DMS79 (cell line): ENCODE results near the gene CAMK2D.

Source experiments
- DNase-seq: peaks from one replicate; lab custom pipeline; 2025; lab: John Stamatoyannopoulos, UW

CAMK2D gene

DNA sequence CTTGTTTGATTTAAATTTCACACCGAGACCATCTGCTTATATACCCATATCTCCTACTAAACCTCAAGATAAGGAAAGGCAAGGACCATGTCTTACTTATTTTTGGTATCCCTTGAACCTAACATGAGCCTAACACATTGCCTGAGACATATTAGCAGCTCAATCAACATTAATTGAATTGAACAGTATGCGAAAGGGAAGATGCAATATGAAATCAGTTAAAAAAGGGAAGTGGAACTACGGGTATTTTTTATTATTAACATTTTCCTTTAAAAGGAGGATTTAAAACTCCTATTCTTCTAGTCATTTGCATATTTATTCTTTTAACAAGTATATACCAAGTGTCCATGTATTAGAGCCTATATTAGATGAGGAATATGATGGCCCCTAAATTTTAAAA is 197.0 kb downstream of the CAMK2D start:
- DNase-seq, result no peak

DNA sequence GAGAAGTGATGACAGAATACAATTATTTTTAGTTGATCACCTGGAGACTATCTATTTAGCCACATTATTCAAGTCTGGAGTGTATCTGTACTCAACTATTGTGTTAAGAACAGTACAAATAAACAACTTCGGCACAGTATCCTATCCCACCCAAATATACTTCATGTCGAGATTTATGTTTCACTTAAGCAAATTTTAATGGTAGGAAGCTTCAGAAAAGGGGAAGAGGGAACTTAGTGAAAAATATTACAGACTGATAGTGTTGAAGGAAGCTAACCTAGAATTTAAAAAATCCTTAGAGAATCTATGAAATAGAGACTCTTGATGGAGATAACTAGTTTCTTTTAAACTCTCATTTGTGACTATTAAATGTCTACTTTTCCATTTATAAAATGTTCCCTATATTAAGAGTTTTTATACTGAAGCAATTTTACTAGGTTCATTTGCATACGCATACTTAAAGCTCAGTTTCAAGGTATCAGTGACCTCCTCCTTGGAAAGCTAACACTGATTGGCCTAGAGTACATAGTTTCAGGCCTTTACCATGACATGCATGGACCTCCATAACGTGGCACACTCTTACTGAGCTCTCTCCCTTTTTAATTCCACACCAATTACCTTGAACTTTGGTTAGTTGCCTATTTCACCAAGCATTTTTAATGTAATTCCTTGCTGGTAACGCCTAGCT is 197.7 kb downstream of the CAMK2D start:
- DNase-seq, result no peak

DNA sequence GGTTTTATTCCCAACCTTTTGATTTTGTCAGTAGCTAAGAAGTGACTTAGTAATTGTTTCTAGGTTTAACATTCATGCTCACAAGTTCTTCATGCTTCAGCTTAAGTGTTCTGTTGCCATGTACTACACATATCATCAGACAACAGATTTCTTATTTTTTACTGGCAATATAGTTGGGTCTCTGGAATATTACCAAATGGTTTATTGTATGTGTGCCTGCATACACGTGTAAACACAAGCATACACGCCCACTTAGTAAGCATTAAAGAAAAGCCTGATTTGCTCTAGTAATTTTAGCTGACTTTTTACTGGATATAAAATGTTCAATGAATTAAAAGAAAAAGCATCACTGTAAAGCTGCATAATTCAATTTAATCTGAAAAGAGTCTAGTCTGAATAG is 199.8 kb downstream of the CAMK2D start:
- DNase-seq, result no peak

DNA sequence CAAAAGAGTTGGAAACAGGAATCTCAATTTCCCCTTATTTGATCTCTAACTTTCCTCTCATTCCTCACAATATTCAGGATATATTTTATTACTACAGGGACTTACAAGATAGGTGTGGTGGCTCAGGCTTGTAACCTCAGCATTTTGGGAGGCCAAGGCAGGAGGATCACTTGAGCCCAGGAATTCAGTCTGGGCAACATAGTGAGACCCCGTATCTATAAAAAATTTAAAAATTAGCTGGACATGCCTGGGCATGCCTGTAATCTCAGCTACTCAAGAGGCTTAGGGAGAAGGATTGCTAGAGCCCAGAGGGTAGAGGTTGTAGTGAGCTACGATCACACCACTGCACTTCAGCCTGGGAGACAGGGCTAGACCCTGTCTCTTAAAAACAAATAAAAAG is 200.4 kb downstream of the CAMK2D start:
- DNase-seq, result no peak

- no peak for DNase-seq
Measured at GRCh38 chr4:113560579-113560978, 201.0 kb downstream of the CAMK2D start.

- DNase-seq, result no peak
Measured at GRCh38 chr4:113559947-113560346, 201.6 kb downstream of the CAMK2D start.

DNA sequence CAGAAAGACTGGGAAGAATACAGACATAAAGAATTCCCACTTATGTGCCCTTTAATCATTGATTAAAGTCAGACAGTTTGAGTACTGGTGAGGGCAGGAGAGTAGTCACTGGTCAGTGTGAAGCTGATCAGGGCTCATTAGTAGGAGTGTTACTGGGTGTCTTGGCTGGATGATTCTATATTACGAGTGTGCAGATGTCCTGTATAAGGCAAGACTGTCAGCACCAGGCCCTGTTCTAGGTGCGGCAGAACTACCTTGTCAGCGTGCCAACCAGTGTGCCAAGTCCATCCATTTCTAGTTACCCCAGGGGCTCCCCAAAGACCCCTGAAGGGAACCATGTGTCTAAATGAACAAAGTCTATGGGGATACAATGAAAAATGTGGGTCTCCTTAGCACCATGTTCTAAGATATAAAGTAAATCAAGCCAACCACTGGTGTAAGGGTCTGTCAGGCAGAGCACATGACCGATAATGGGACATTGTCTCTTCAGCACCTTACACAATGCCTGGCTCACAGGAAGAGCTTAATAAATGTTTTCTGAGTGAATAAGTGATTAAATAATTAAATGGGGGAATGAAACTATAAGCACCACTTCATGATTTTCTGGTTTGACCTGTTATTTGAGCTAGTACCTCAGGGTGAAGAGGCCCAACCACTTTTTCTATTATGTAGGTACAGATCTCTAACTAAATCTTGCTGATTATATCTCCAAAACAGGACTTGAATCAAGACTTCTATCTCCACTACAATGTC is 205.0 kb downstream of the CAMK2D start:
- DNase-seq, result peak; percentile 4

GRCh38 chr4:113555868-113556267 is 205.7 kb downstream of the CAMK2D start:
- no peak for DNase-seq

GRCh38 chr4:113553082-113553481 is 208.5 kb downstream of the CAMK2D start:
- no peak for DNase-seq

DNA sequence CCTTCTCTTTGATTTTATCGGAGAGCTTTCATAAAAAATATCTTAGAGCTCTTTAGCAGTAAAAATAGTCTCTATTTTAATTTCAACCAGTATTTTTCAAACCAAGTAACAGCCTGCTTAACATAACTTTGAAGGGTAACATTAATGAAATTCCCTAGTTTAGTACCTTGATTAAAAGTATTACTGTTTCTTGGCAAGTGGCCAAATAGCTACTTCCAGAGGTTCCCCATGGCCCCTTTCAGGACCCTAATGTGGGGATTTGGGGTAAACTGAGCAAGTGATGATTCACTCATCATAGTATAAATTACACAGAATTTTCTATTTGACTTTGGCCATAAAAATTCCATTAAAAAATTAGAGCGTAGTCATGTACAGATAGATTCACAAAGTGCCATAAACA is 211.0 kb downstream of the CAMK2D start:
- no peak for DNase-seq

- DNase-seq, result no peak
Measured at GRCh38 chr4:113548303-113548702, 213.2 kb downstream of the CAMK2D start.

GRCh38 chr4:113547487-113548042 is 214.0 kb downstream of the CAMK2D start:
- DNase-seq, result peak; percentile 0

GRCh38 chr4:113541933-113542332 is 219.6 kb downstream of the CAMK2D start:
- DNase-seq, result no peak

GRCh38 chr4:113540859-113541258 is 220.7 kb downstream of the CAMK2D start:
- no peak for DNase-seq

DNA sequence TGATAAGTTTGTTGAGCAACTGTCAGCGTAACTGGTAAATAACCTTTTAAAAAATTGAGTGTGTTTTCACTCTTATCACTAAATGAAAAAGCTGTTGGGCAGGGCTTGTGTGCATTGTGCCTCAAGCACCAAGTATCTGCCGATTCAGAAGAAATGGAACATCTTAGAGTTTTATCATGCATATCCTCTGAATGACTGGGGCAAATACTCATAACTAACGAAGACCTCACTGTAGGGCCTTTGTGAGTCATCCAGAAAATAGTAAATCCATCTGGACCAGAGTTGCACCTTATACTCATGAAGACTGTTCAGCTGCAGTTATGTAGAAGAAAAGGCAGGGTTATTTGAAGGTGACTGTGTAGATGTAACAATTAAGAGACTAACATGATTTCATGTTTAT is 222.1 kb downstream of the CAMK2D start:
- peak; percentile 62 for DNase-seq

GRCh38 chr4:113537628-113538027 is 223.9 kb downstream of the CAMK2D start:
- no peak for DNase-seq

GRCh38 chr4:113537203-113537602 is 224.3 kb downstream of the CAMK2D start:
- no peak for DNase-seq

- DNase-seq, result no peak
Measured at GRCh38 chr4:113534711-113535110, 226.8 kb downstream of the CAMK2D start.

GRCh38 chr4:113531572-113531971 is 230.0 kb downstream of the CAMK2D start:
- no peak for DNase-seq

- DNase-seq, result no peak
Measured at GRCh38 chr4:113528395-113528794, 233.1 kb downstream of the CAMK2D start.

GRCh38 chr4:113525521-113525920 is 236.0 kb downstream of the CAMK2D start:
- DNase-seq, result no peak

DNA sequence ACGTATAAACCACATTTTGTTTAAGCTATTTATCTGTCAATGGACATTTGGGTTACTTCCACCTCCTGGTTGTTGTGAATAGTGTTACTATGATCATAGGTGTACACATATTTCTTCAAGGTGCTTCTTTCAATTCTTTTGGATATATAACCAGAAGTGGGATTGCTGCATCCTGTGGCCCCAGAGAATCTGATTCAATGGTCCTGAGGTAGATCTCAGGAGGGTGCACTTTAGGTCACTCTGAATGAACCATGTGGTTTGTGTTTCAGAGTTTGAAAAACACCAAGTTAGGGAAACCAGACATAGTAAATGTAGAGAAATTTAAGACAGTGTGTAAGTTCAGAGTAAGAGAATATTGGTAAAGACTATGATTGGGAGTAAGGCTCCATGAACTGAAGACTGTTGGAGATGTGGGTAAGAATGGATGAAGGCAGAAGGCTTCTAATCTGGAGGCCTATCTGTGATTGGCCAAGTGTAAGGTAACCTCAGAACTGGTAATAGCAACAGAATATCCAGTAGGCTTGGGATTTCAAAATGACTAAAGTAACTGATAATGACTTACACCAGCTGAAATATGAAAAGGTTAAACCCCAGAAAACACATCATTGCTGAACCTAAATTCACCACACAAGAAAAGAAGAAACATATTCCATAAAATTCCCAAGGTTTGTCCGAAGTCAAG is 236.9 kb downstream of the CAMK2D start:
- DNase-seq, result no peak

DNA sequence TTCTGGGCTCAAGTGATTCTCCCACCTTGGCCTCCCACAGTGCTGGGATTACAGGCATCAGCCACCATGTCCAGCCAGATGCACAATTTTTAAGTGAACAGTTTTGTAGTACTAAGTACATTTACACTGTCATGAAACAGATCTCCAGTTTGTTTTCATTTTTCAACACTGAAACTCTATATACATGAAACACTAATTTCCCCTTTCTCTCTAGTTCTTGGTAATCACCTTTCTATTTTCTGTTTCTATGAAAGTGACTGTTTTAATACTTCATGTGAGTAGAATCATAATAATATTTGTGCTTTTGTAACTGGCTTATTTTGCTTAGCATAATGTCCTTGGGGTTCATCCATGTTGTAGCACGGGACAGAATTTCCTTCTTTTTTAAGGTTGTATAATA is 237.4 kb downstream of the CAMK2D start:
- DNase-seq, result no peak
